ENCODE results near the gene COTL1. TPM values are rescaled to one million over a fixed set of nuclear protein-coding genes. Genes with fewer than 3 reads are reported as not detected.

The COTL1 gene
- total RNA-seq, 1 experiment from 2014 or later, result 102 TPM

GRCh38 chr16:84585886-84586285 is 32.0 kb downstream of the COTL1 start:
- TF ChIP-seq, protein P1, sequence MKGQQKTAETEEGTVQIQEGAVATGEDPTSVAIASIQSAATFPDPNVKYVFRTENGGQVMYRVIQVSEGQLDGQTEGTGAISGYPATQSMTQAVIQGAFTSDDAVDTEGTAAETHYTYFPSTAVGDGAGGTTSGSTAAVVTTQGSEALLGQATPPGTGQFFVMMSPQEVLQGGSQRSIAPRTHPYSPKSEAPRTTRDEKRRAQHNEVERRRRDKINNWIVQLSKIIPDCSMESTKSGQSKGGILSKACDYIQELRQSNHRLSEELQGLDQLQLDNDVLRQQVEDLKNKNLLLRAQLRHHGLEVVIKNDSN (CRISPR knock-in tag; IDR thresholded peaks at IDR 0.05), result peak; percentile 96
- TF ChIP-seq, protein P2, sequence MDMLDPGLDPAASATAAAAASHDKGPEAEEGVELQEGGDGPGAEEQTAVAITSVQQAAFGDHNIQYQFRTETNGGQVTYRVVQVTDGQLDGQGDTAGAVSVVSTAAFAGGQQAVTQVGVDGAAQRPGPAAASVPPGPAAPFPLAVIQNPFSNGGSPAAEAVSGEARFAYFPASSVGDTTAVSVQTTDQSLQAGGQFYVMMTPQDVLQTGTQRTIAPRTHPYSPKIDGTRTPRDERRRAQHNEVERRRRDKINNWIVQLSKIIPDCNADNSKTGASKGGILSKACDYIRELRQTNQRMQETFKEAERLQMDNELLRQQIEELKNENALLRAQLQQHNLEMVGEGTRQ (CRISPR knock-in tag; IDR thresholded peaks at IDR 0.05), result peak; percentile 95
- peak; percentile 47 for TF ChIP-seq NFYB (CRISPR knock-in tag; conservative IDR thresholded peaks at IDR 0.05; ENCODE audit: low read depth)
- TF ChIP-seq FOXJ3 (CRISPR knock-in tag; IDR thresholded peaks at IDR 0.05; ENCODE audit: borderline replicate concordance), result no peak
- ATAC-seq (peak; percentile 99), DNase-seq (ENCODE audit: low spot score) (peak; percentile 77)
- no peaks in the 10 kb centered on the region for H3K9me3 Mint-ChIP-seq
- H3K36me3 Mint-ChIP-seq, result peaks cover 11% of the 10 kb centered on the region
- H3K4me3 Mint-ChIP-seq, result no peak overlapping the region
- ChIA-PET CTCF (interaction anchor here (0.8 to 1.5 kb wide), 7 partner anchors 8 to 309 kb away, joined by 3 to 6 read pairs (median 3); no protein-coding TSS in a partner anchor), POLR2A (no interaction called here)
- H3K27me3 Mint-ChIP-seq (ENCODE audit: low read depth), result no peaks in the 10 kb centered on the region
- peaks cover 15% of the 10 kb centered on the region for H3K4me1 Mint-ChIP-seq
- peak overlapping the region; percentile 84 for H3K27ac Mint-ChIP-seq

DNA sequence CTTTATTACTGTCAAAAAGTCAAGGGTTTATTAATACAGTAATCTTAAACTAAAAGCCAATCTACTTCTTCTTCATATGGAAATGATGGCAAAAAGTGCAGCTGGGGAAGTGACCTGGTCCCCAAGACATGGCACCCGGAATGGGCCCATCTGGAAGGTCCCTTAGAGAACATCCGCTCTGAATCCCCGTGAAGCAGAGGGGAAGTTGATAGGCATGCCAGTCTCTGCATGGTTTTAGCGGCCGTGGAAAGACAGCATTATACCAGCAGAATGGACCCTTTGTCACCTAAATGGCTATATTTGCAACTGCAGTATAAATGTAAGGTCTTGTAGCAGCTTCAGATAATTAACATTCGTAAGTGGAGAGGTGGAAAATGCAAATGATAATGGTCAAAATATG is 32.4 kb downstream of the COTL1 start:
- CTCF ChIA-PET, result interaction anchor here (0.9 to 1.5 kb wide), 6 partner anchors 8 to 308 kb away, joined by 3 to 6 read pairs (median 4); no protein-coding TSS in a partner anchor
- DNase-seq (ENCODE audit: low spot score) (no peak), ATAC-seq (peak; percentile 7; the same call in 1 of the 2 replicates)
- Mint-ChIP-seq H3K36me3 (peaks cover 11% of the 10 kb centered on the region), H3K27ac (peak overlapping the region; percentile 78; the same call in 1 of the 2 replicates), H3K27me3 (ENCODE audit: low read depth) (no peaks in the 10 kb centered on the region), H3K4me1 (peaks cover 15% of the 10 kb centered on the region), H3K4me3 (no peak overlapping the region), H3K9me3 (no peaks in the 10 kb centered on the region)
- POLR2A ChIA-PET, result interaction anchor here (0.7 kb wide), 2 partner anchors 9 to 432 kb away, joined by 4 to 5 read pairs; no protein-coding TSS in a partner anchor
- TF ChIP-seq NFYB (CRISPR knock-in tag; conservative IDR thresholded peaks at IDR 0.05; ENCODE audit: low read depth), result no peak
- TF ChIP-seq STAT6 (CRISPR knock-in tag; conservative IDR thresholded peaks at IDR 0.05; ENCODE audit: low read depth), result no peak
- no peak for TF ChIP-seq FOXK1 (CRISPR knock-in tag; IDR thresholded peaks at IDR 0.05)
- no peak for TF ChIP-seq TEAD1 (CRISPR knock-in tag; IDR thresholded peaks at IDR 0.05)
- TF ChIP-seq RELA (CRISPR knock-in tag; IDR thresholded peaks at IDR 0.05; ENCODE audit: borderline replicate concordance), result no peak
- TF ChIP-seq, protein P3, sequence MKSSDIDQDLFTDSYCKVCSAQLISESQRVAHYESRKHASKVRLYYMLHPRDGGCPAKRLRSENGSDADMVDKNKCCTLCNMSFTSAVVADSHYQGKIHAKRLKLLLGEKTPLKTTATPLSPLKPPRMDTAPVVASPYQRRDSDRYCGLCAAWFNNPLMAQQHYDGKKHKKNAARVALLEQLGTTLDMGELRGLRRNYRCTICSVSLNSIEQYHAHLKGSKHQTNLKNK (CRISPR knock-in tag; IDR thresholded peaks at IDR 0.05), result no peak
- TF ChIP-seq, protein P4, sequence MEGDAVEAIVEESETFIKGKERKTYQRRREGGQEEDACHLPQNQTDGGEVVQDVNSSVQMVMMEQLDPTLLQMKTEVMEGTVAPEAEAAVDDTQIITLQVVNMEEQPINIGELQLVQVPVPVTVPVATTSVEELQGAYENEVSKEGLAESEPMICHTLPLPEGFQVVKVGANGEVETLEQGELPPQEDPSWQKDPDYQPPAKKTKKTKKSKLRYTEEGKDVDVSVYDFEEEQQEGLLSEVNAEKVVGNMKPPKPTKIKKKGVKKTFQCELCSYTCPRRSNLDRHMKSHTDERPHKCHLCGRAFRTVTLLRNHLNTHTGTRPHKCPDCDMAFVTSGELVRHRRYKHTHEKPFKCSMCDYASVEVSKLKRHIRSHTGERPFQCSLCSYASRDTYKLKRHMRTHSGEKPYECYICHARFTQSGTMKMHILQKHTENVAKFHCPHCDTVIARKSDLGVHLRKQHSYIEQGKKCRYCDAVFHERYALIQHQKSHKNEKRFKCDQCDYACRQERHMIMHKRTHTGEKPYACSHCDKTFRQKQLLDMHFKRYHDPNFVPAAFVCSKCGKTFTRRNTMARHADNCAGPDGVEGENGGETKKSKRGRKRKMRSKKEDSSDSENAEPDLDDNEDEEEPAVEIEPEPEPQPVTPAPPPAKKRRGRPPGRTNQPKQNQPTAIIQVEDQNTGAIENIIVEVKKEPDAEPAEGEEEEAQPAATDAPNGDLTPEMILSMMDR (IDR thresholded peaks at IDR 0.05), result no peak
- TF ChIP-seq ZNF281 (CRISPR knock-in tag; IDR thresholded peaks at IDR 0.05), result no peak
- no peak for TF ChIP-seq FOXP1 (CRISPR knock-in tag; IDR thresholded peaks at IDR 0.05; ENCODE audit: borderline replicate concordance)
- TF ChIP-seq NFE2L1 (CRISPR knock-in tag; IDR thresholded peaks at IDR 0.05), result no peak
- TF ChIP-seq CBFB (CRISPR knock-in tag; IDR thresholded peaks at IDR 0.05; ENCODE audit: low read depth), result no peak
- TF ChIP-seq SMAD3 (CRISPR knock-in tag; IDR thresholded peaks at IDR 0.05; ENCODE audit: borderline replicate concordance), result no peak
- TF ChIP-seq HMGA2 (CRISPR knock-in tag; IDR thresholded peaks at IDR 0.05), result no peak
- TF ChIP-seq, protein P5, sequence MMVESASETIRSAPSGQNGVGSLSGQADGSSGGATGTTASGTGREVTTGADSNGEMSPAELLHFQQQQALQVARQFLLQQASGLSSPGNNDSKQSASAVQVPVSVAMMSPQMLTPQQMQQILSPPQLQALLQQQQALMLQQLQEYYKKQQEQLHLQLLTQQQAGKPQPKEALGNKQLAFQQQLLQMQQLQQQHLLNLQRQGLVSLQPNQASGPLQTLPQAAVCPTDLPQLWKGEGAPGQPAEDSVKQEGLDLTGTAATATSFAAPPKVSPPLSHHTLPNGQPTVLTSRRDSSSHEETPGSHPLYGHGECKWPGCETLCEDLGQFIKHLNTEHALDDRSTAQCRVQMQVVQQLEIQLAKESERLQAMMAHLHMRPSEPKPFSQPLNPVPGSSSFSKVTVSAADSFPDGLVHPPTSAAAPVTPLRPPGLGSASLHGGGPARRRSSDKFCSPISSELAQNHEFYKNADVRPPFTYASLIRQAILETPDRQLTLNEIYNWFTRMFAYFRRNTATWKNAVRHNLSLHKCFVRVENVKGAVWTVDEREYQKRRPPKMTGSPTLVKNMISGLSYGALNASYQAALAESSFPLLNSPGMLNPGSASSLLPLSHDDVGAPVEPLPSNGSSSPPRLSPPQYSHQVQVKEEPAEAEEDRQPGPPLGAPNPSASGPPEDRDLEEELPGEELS (CRISPR knock-in tag; IDR thresholded peaks at IDR 0.05), result no peak
- TF ChIP-seq E2F5 (CRISPR knock-in tag; IDR thresholded peaks at IDR 0.05), result no peak
- no peak for TF ChIP-seq TEAD4 (CRISPR knock-in tag; IDR thresholded peaks at IDR 0.05)
- no peak for TF ChIP-seq NFATC4 (CRISPR knock-in tag; IDR thresholded peaks at IDR 0.05)
- TF ChIP-seq PRRX2 (CRISPR knock-in tag; IDR thresholded peaks at IDR 0.05), result no peak

Measured in WTC11 (cell line).